Cardiac muscle cell (in vitro differentiated cells and primary cell): ENCODE results near the gene CORT. TPM values are rescaled to one million over a fixed set of nuclear protein-coding genes. Genes with fewer than 3 reads are reported as not detected.
"Not testable (repeated sequence)": the region's sequence is repeated elsewhere in the genome, so short reads cannot be mapped to it uniquely, and the experiment has no call there.

Experiments
- DNase-seq, 2 donors: peaks; one replicate each; pipeline versions ENCODE4 v3.0.0 to v3.0.0-alpha.2; 2010 to 2017; ENCODE audit warnings: low read depth in 1 of 2, low spot score in 1 of 2
- H3K27ac ChIP-seq: fragments of 200-600 bp; sonication (generic); 2 replicates; pipeline ENCODE4 v1.5.1; 2016
- H3K27me3 ChIP-seq: fragments of 200-600 bp; sonication (generic); 2 replicates; pipeline ENCODE4 v1.6.0; 2016; ENCODE audit warnings: control low read depth
- H3K36me3 ChIP-seq: fragments of 200-600 bp; sonication (generic); 2 replicates; pipeline ENCODE4 v1.5.1; 2016; ENCODE audit warnings: control low read depth
- H3K4me1 ChIP-seq: fragments of 200-600 bp; sonication (generic); 2 replicates; pipeline ENCODE4 v1.8.1; 2017; ENCODE audit warnings: low read depth, mild to moderate bottlenecking, mixed run types
- H3K4me3 ChIP-seq: fragments of 200-600 bp; sonication (generic); 2 replicates; pipeline ENCODE4 v1.5.1; 2016; ENCODE audit warnings: mild to moderate bottlenecking
- H3K9me3 ChIP-seq: fragments of 200-600 bp; sonication (generic); 2 replicates; pipeline ENCODE4 v1.5.1; 2017; ENCODE audit warnings: low read depth, mild to moderate bottlenecking, control low read depth
- CTCF ChIP-seq: IDR thresholded peaks from 2 replicates; pipeline ENCODE4 v1.5.1; 2012; ENCODE audit warnings: low read depth, mild to moderate bottlenecking, low read length
- polyA plus RNA-seq: library from polyadenylated mRNA; unstranded; fragments of >200 nt; fragmentation: Nextera tagmentation; extraction: Ambion mirVana; gene quantifications from 2 replicates; pipeline ENCODE4 v1.2.1, GENCODE V29; 2016
- total RNA-seq: library from RNA; depleted of rRNA; stranded (reverse); fragments of >200 nt; gene quantifications from 2 replicates; pipeline ENCODE4 v1.2.3, GENCODE V29; 2016

The CORT gene
- total and polyA plus RNA-seq, 2 experiments from 2014 or later = 2.3 TPM

- Histone ChIP-seq H3K27me3 (no peaks in the 10 kb centered on the region), H3K4me1 (peaks cover 9% of the 10 kb centered on the region), H3K36me3 (peaks cover 6% of the 10 kb centered on the region), H3K9me3 (no peaks in the 10 kb centered on the region), H3K27ac (peak overlapping the region; percentile 72), H3K4me3 (no peak overlapping the region)
- DNase-seq = no peak
- TF ChIP-seq CTCF = no peak
These were observed 6.2 kb downstream of the CORT start for GRCh38 chr1:10456048-10456447.

GRCh38 chr1:10456661-10457060 lies 6.8 kb downstream of the CORT start:
- H3K27me3 ChIP-seq = no peaks in the 10 kb centered on the region
- peaks cover 11% of the 10 kb centered on the region for H3K36me3 ChIP-seq
- no peaks in the 10 kb centered on the region for H3K9me3 ChIP-seq
- H3K27ac ChIP-seq = peak overlapping the region; percentile 72
- H3K4me1 ChIP-seq = peaks cover 7% of the 10 kb centered on the region
- H3K4me3 ChIP-seq = no peak overlapping the region
- TF ChIP-seq CTCF = no peak
- peak in 1 of 2 donors; percentile 28 for DNase-seq

GRCh38 chr1:10457462-10457861 lies 7.6 kb downstream of the CORT start:
- not testable (repeated sequence) for H3K4me3 ChIP-seq, H3K9me3 ChIP-seq, H3K27me3 ChIP-seq, DNase-seq, H3K4me1 ChIP-seq
- peak overlapping the region; percentile 34 for H3K27ac ChIP-seq
- H3K36me3 ChIP-seq = peaks cover 16% of the 10 kb centered on the region

GRCh38 chr1:10457875-10458274 lies 8.0 kb downstream of the CORT start:
- peaks cover 7% of the 10 kb centered on the region for H3K4me1 ChIP-seq
- peaks cover 20% of the 10 kb centered on the region for H3K36me3 ChIP-seq
- peak overlapping the region; percentile 34 for H3K27ac ChIP-seq
- TF ChIP-seq CTCF = no peak
- H3K4me3 ChIP-seq = no peak overlapping the region
- H3K9me3 ChIP-seq = no peaks in the 10 kb centered on the region
- no peak for DNase-seq
- no peaks in the 10 kb centered on the region for H3K27me3 ChIP-seq

- H3K36me3 ChIP-seq = peaks cover 29% of the 10 kb centered on the region
- peak overlapping the region; percentile 48 for H3K27ac ChIP-seq
- peak in 1 of 2 donors; percentile 86 for DNase-seq
- TF ChIP-seq CTCF = no peak
- H3K4me3 ChIP-seq = no peak overlapping the region
- no peaks in the 10 kb centered on the region for H3K9me3 ChIP-seq
- no peaks in the 10 kb centered on the region for H3K27me3 ChIP-seq
- peaks cover 7% of the 10 kb centered on the region for H3K4me1 ChIP-seq
These were observed 9.4 kb downstream of the CORT start for GRCh38 chr1:10459184-10459583.

GRCh38 chr1:10467078-10467477 lies 17.2 kb downstream of the CORT start:
- TF ChIP-seq CTCF = no peak
- H3K36me3 ChIP-seq = peaks cover 54% of the 10 kb centered on the region
- H3K4me1 ChIP-seq = no peaks in the 10 kb centered on the region

More at GRCh38 chr1:10467078-10467477, 17.2 kb downstream of the CORT start:
- DNase-seq = no peak
- Histone ChIP-seq H3K27me3 (no peaks in the 10 kb centered on the region), H3K9me3 (no peaks in the 10 kb centered on the region), H3K27ac (no peak overlapping the region), H3K4me3 (no peak overlapping the region)
